ENCODE measurements around the gene GGT6. TPM values are rescaled to one million over a fixed set of nuclear protein-coding genes. Genes with fewer than 3 reads are reported as not detected.
A peak's percentile ranks its signal among the peaks of the same experiment; 100 is the strongest.

GGT6 gene
- total and polyA plus RNA-seq, 2 of the 13 experiments (the other 11 are each of a cell fraction or from before 2014, with no cell fraction given) = 0.16 to 0.80 TPM

DNA sequence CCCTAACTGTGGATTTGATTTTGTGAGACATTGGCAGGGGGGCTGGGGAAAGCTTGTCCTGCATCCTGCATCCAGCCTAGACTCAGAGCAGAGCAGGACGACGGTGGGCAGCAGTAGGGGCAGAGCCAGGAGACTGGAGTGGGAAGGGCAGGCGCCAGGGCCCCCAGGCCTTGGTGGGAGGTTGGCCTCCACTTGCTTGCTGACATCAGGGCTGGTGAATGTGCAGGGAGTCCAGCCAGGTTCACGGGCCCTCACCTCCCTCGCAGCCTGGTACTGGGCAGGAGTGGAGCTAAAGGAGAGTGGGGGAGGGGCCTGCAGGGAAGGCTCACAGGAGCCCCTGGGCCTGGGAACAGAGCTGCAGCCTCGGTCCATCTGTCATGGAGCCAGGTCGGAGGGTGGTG lies 21.7 kb upstream of the GGT6 start (continued):
- TF ChIP-seq, protein P1, sequence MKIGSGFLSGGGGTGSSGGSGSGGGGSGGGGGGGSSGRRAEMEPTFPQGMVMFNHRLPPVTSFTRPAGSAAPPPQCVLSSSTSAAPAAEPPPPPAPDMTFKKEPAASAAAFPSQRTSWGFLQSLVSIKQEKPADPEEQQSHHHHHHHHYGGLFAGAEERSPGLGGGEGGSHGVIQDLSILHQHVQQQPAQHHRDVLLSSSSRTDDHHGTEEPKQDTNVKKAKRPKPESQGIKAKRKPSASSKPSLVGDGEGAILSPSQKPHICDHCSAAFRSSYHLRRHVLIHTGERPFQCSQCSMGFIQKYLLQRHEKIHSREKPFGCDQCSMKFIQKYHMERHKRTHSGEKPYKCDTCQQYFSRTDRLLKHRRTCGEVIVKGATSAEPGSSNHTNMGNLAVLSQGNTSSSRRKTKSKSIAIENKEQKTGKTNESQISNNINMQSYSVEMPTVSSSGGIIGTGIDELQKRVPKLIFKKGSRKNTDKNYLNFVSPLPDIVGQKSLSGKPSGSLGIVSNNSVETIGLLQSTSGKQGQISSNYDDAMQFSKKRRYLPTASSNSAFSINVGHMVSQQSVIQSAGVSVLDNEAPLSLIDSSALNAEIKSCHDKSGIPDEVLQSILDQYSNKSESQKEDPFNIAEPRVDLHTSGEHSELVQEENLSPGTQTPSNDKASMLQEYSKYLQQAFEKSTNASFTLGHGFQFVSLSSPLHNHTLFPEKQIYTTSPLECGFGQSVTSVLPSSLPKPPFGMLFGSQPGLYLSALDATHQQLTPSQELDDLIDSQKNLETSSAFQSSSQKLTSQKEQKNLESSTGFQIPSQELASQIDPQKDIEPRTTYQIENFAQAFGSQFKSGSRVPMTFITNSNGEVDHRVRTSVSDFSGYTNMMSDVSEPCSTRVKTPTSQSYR (CRISPR knock-in tag; IDR thresholded peaks at IDR 0.05; ENCODE audit: borderline replicate concordance) = peak; percentile 51; the same call in 1 of the 2 replicates

DNA sequence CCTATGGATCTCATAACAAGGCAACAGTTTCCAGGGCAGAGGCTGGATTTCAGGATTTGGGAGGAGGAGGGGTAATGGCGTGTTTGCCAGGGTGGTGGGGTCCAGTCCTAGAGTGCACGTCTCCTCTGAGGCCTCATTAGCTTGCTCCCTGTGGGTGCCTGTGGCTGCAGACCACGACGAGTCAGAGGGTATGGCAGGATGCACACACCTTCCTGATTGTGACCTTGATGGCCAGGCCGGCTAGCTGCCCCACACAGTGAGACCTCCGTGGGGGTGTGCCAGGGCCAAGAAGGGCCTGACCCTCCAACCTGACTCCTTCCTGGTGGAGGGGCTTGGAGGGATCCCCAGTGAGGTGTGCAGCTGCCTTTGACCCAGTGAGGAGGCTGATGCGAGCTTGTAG lies 19.9 kb upstream of the GGT6 start:
- Histone ChIP-seq H3K9me3 (ENCODE audit: low read length) (no peaks in the 10 kb centered on the region), H3K27me3 (ENCODE audit: control insufficient read depth in 1 of 2, insufficient read depth in 2 of 2, low read length in 2 of 2) (peaks cover 2 to 34% of the 10 kb centered on the region in 2 experiments; a peak in 4 of 5 replicates), H3K27ac (ENCODE audit: extremely low read length, insufficient read depth, low read length) (no peak overlapping the region), H3K4me2 (ENCODE audit: low read depth, low read length) (0 out of 2 replicates have a peak overlapping the region, but pooled peaks have one; percentile 16), H3K9ac (ENCODE audit: insufficient read depth, low read depth, low read length) (no peak overlapping the region), H2AFZ (ENCODE audit: low read length) (no peak overlapping the region), H4K20me1 (ENCODE audit: insufficient read depth, low read length) (no peaks in the 10 kb centered on the region), H3K4me3 (replicated peaks in 1 of 3; ENCODE audit: insufficient read depth in 1 of 3, low read depth in 2 of 3, low read length in 3 of 3) (no peak overlapping the region), H3K36me3 (replicated peaks in 1 of 2; ENCODE audit: control insufficient read depth in 1 of 2, insufficient read depth in 2 of 2, low read length in 2 of 2) (no peaks in the 10 kb centered on the region), H3K79me2 (ENCODE audit: insufficient read depth, low read length) (no peaks in the 10 kb centered on the region), H3K4me1 (ENCODE audit: insufficient read depth, low read length) (peaks cover 72% of the 10 kb centered on the region)
- no TSS peak for BruUV-seq (replicated peaks)
- TF ChIP-seq, protein P2, sequence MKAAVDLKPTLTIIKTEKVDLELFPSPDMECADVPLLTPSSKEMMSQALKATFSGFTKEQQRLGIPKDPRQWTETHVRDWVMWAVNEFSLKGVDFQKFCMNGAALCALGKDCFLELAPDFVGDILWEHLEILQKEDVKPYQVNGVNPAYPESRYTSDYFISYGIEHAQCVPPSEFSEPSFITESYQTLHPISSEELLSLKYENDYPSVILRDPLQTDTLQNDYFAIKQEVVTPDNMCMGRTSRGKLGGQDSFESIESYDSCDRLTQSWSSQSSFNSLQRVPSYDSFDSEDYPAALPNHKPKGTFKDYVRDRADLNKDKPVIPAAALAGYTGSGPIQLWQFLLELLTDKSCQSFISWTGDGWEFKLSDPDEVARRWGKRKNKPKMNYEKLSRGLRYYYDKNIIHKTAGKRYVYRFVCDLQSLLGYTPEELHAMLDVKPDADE (CRISPR knock-in tag; IDR thresholded peaks at IDR 0.05) = no peak
- no peak for TF ChIP-seq ESRRA (CRISPR knock-in tag; IDR thresholded peaks at IDR 0.05; ENCODE audit: low read depth)
- no peak for TF ChIP-seq FOXJ3 (CRISPR knock-in tag; IDR thresholded peaks at IDR 0.05; ENCODE audit: borderline replicate concordance)
- no peak for TF ChIP-seq ZNF790 (CRISPR knock-in tag; IDR thresholded peaks at IDR 0.05; ENCODE audit: borderline replicate concordance)
- no peak for TF ChIP-seq ZNF230 (CRISPR knock-in tag; IDR thresholded peaks at IDR 0.05)
- no peak for TF ChIP-seq ZNF501 (CRISPR knock-in tag; IDR thresholded peaks at IDR 0.05)
- no peak for TF ChIP-seq ZNF549 (CRISPR knock-in tag; IDR thresholded peaks at IDR 0.05)
- no peak for TF ChIP-seq HDAC6 (IDR thresholded peaks at IDR 0.05; ENCODE audit: low read depth, low read length)
- no peak for TF ChIP-seq ZFP36 (IDR thresholded peaks at IDR 0.05; ENCODE audit: borderline replicate concordance, low read depth, low read length, partially characterized antibody)
- ChIA-PET CTCF (ENCODE audit: low intra/inter-chr PET ratio, low total read pairs) (no interaction called here), POLR2A (no interaction called here)
- in situ Hi-C loops (cut with HindIII; ENCODE audit: extremely low pct_ligation_motif_present, low pct_unique_long_range_greater_than_20kb) (no loop called here), intact Hi-C loops (cut with micrococcal nuclease; ENCODE audit: unreplicated experiment) (no loop called here)
- no peak for ATAC-seq
- WGBS (ENCODE audit: low lambda C conversion rate) = 28% methylated on average over 3 of the region's 7 CpGs
- DNase-seq (ENCODE audit: low spot score) = no peak
- no peak for FAIRE-seq
